Measurements from ENCODE around the gene ZNF185.

The ZNF185 gene

GRCh38 chrX:152897222-152898131 is at the start of gene ZNF185:
Gene ZNF185 (plus strand): TSS chrX:152898067. CDS start chrX:152914490, 16,423 bp downstream.
- no peak for DNase-seq

- DNase-seq, result no peak
Observed at GRCh38 chrX:152850465-152850864, 47.4 kb upstream of the ZNF185 start.

- no peak for DNase-seq
Observed at GRCh38 chrX:152853986-152854385, 43.9 kb upstream of the ZNF185 start.

GRCh38 chrX:152861116-152861515 is 36.8 kb upstream of the ZNF185 start:
- DNase-seq, result no peak

GRCh38 chrX:152861826-152862225 is 36.0 kb upstream of the ZNF185 start:
- no peak for DNase-seq

- DNase-seq, result no peak
Observed at GRCh38 chrX:152865232-152865920, 32.5 kb upstream of the ZNF185 start.

- DNase-seq, result no peak
Observed at GRCh38 chrX:152866386-152866785, 31.5 kb upstream of the ZNF185 start.

- no peak for DNase-seq
Observed at GRCh38 chrX:152869972-152870371, 27.9 kb upstream of the ZNF185 start.

- DNase-seq, result no peak
Observed at GRCh38 chrX:152871260-152871659, 26.6 kb upstream of the ZNF185 start.

GRCh38 chrX:152872522-152872921 is 25.3 kb upstream of the ZNF185 start:
- DNase-seq, result no peak

- no peak for DNase-seq
Observed at GRCh38 chrX:152873361-152873760, 24.5 kb upstream of the ZNF185 start.

GRCh38 chrX:152876931-152877840 is 20.7 kb upstream of the ZNF185 start:
- DNase-seq, result no peak

- DNase-seq, result no peak
Observed at GRCh38 chrX:152878976-152879755, 18.7 kb upstream of the ZNF185 start.

- DNase-seq, result no peak
Observed at GRCh38 chrX:152881289-152881688, 16.6 kb upstream of the ZNF185 start.

GRCh38 chrX:152884171-152884570 is 13.7 kb upstream of the ZNF185 start:
- DNase-seq, result no peak

- DNase-seq, result no peak
Observed at GRCh38 chrX:152886716-152887115, 11.2 kb upstream of the ZNF185 start.

GRCh38 chrX:152892499-152892898 is 5.4 kb upstream of the ZNF185 start:
- DNase-seq, result no peak

- no peak for DNase-seq
Observed at GRCh38 chrX:152892999-152893891, 4.6 kb upstream of the ZNF185 start.

GRCh38 chrX:152893980-152894610 is 3.8 kb upstream of the ZNF185 start:
- DNase-seq, result no peak

- DNase-seq, result no peak
Observed at GRCh38 chrX:152895121-152895520, 2.7 kb upstream of the ZNF185 start.
